ENCODE measurements around the gene LRRTM4.

Gene LRRTM4

DNA sequence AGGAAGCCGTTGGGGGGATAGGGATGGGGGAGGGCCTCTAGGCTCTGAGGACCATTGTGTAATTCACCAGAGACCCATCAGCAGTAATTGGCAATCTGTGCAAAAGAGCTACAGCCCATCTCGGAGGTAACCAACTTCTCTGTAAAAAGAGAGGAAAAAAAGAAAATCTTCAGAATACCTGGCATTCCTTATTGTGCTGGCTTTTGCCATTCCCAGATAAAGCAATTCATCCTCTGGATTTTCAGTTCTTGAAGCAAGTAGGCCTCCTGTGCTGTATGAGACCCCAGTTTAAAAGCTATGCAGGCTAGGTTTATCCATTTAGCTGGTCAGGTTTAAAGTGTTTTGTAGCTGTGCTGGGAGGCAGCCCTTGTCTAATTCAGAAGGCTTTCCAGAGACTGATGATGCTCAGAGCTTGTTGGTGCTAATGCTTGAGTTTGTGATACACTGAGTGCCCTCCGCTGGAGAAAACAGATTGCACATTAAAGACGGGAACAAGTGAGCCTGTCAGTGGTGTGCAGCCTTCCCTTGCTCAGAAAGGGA, at the start of gene LRRTM4:
Gene LRRTM4, minus strand, starts transcription at position 446 of the 540 bp plus-strand sequence.
- DNase-seq (ENCODE audit: low read depth) = no peak

DNA sequence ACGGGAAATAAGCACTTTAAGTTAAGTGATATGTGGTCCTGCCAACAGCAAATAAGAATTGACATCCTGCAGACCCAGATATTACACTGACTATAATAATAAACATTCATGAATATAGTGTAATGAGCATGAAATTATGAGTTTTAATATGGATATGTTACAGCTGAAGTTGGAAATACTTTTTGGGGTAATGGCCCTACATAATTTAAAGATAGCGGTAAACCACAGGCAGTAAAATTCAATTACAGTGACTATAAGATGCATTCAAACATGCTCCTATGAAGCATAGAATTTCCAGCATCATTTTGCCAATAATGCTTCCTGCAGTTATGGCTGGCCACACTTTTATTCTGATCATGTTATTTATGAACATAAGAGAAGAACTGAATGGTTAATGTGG, 49.4 kb upstream of the LRRTM4 start:
- no peak for DNase-seq (ENCODE audit: low read depth)

DNA sequence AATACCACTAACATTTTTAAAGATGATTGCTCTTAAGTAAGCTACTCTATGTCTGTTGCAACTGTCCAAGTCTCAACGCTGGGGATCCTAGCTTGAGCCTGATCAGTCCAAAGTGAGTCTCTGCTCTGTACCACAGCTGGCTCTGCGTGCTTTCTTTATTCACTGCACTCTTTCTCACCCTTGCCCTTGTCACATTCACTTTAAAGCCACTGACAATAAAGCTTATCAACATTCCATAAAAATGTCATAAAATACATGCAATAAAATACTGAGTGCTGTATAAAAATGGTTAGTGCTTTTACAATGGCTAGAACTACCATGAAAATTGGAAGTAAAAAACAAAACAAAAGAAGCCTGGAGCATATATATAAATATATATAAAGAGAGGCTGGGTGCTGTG, 45.5 kb upstream of the LRRTM4 start:
- no peak for DNase-seq (ENCODE audit: low read depth)

DNA sequence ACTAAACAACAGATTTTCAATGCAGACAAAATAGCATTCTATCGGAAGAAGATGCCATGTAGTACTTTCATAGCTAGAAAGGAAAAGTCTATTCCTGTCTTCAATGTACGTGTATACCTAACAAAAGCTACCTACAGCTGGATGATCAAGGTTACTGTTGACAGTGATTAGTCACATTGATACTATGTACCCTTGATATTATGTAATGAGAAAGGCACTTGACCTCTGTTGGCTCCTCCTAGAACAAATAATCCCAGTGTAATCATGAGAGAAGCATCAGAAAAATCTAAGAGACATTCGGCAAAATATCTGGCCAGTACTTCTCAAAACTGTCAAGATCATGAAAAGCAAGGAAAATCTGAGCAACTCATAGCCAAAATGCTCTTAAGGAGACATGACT, 44.4 kb upstream of the LRRTM4 start:
- DNase-seq (ENCODE audit: low read depth) = no peak

DNA sequence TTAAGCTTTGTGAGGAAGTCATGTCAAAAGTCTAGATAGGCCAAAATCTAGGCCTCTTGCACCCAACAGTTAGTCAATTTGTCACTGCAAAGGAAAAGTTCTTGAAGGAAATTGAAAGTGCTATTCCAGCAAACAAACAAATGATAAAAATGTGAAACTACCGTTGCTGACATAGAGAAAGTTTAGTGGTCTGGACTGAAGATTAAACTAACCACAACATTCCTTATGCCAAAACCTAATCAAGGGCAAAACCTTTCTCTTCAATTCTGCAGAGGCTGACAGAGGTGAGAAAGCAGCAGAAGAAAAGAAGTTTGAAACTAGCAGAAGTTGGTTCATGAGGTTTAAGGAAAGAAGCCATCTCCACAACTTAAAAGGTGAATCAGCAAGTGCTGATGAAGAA, 44.0 kb upstream of the LRRTM4 start:
- no peak for DNase-seq (ENCODE audit: low read depth)

DNA sequence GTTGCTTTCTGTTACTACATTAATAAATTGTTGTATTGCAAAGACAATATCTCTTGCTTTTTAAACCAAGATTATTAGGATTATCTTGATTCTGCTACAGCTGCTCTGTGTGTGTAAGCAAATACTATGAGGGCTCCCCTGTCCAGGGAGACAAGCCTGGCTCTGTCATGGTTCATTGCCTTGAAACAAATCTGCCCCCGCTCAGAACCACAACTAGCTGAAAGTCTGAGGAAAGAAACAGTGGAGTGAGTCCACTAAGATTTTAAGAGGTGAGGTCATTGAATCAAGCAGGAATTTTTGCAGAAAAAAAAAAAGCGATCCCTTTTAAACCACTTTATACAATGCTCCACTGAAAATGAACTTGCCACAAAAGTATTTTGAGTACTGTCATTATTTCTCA, 30.8 kb upstream of the LRRTM4 start:
- DNase-seq (ENCODE audit: low read depth) = no peak

DNA sequence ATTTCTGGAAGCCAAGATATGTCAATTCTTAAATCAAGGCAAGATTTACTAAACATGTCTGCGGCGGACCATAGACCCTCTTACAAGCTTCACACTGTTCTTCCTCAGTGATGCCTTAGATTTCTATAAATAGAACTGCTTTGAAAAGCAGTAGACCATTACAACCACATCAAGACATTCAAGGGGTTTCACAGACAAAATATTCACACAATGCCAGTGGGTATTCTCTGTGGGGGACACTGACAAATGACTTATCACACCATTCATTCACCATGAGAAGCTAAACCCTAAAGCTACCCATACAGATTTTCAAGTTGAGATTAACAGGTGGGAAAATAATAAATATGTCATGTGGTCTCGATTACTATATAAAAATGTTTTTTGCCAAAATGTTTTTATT, 15.9 kb upstream of the LRRTM4 start:
- no peak for DNase-seq (ENCODE audit: low read depth)

DNA sequence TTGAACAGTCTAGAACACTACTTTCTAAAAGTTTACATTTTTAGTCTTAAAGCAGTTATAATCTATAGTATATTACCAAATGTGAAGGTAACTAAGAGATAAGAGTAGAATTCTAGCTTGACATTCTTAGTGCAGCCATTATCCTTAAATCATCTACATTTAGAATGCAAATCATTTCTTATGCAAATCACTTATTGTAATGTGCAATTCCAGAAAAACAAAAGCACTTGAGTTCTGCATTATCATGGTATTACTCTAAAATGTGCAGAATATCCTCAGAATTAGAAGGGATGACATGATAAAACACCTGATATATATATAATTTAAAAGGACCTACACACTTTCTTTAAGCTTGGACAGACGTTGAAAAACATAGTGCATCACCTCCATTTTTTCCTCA, 712 bp upstream of the LRRTM4 start:
- no peak for DNase-seq (ENCODE audit: low read depth)

DNA sequence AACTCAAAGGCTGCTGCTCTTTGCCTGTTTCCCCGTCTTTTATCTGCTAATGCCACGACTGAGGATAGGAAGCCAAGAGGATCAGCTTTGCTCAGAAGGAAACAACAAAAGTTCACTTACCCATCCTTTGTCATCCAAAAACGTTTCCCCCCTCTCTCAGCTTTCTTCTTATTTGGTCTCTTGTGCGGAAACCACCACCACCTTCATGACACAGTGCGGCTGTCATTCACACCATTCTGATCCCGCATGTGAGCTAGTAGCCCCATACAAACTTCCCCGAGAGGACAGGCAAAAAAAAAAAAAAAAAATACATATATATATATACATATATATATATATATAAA, 656 bp downstream of the LRRTM4 start:
- DNase-seq (ENCODE audit: low read depth) = no peak

DNA sequence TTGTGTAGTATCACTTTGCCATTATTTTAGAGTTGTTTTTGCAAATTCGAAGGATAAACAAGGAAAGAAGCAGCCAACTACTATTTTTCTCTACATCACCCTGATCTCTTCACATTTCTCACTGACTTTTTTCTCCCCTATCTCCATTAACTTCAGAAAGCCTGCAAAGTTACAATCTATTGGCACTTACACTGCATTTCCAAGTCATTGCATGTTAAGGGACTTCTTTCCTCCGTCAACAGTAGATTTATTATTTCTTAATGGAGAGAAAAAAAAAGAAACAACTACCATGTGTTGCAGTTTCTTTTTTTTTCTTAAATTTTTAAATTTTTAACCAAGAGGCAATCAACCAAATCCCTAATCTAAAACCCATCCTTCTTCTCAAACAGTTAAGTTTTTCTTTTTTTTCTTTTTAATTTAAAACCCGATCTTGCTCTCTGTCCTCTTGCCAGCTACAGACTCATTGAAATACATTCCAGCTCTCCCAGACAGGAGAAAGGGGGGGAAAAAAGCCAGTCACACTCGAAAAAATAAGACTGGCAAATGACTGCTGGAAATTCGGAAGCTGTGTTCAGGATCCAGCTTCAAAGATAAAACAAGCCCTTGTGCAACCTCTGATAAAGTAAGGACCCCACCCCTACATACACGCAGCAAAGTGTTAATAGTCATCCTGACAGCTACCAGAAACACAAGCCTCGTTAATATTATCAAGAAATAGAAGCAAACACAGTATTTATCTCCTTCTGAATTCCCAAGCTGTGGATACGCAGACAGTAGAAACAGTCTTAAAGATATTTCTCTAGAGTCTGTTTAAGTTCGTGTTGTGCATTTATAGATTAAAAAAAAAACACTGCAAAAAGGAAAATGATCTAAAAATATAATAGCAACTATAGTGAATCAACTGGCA, 1.3 kb downstream of the LRRTM4 start:
- no peak for DNase-seq (ENCODE audit: low read depth)

DNA sequence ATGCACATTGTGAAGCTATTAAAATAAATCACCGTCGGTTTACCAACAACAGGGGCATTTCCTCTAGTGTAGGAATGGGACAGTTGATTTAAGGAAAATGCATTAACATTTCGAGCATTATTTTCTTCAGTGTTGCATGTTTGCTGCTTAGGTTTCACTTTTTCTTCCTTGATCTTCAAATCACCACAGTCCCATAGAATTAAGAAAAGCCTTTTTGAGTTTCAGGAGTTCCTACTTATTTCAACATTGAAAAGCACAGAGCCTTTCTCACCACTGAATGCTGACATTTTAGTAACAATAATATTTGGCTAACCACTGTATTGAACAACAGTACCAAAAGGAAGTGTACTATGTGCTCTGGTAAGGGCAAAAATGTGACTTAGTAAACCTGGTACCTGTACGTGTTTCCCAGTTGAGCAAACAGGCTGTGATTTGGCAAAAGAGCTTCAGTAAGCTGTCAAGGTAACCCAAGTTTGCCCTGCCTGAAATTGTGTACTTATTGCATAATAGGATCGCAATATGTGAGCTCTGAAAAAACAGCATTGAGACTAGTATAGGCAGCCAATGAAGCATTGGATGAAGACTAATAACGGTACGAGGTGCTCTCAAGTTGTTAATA, 2.2 kb downstream of the LRRTM4 start:
- DNase-seq (ENCODE audit: low read depth) = no peak

DNA sequence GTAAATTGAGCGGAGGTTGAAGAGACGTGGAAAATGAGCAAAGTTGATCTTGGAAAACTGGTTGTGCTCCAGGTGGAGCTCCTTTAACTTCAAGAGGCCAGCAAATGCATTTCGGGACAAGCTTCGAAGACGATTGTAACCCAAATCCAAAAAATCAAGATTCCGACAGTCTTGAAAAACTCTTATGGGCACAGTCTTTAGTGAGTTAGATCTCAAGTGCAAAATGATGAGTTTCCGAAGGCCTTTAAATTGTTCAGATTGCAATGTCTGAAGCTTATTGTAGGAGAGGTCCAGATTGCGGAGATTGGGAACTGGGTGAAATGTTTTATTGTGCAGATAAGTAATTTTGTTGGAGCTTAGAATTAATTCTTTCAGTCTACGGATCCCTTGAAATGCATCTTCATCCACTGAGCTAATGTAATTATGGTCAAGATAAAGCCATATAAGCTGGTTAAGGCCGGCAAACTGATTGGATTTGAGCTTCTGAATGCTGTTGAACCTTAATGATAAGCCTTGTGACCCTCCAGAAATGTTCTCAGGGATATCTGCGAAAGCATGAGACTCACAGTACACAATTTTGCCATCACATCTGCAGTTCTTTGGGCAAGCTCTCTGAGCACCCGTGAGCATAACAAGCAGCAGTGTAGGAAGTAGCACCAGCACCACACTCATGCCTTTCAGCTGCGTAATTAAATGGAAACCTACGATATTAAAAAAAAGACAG, 2.9 kb downstream of the LRRTM4 start:
- DNase-seq (ENCODE audit: low read depth) = no peak

DNA sequence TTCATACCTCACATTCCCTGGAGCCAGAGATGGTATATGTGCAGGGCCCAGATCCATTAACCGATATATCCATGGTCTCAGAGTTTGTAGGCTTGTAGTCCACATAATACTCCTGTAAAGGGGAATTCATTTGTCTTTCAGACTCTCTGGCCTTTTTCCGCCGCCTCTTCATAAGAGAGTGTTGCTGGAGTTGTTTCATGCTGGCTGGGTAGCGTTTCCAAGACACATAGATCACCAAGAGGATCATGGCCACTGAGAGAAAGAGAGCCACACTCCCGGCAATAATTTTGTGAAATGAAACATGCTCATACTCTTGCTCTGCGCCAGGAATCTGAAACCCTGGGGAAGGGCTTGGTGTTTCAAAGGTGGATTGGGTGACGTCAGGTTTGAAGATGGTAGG, 3.9 kb downstream of the LRRTM4 start:
- DNase-seq (ENCODE audit: low read depth) = no peak

DNA sequence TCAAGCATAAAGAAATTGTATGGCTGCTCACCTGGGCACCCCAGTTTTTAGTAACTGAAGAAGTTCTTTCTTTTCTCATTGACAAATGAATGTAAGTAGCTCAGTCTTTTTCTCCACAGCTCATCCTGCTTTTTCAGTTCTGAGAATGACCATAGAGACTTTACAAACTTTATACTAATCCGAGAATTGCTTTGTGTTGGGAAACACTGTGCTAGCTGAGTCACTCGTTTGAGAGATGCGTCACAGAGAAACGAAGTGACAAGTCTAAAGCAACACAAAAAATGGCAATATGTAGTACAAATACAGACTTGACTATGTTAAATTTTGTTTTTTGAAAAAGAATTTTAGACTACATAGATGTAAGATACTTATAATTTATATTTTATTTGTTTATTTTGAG, 9.0 kb downstream of the LRRTM4 start:
- DNase-seq (ENCODE audit: low read depth) = no peak

DNA sequence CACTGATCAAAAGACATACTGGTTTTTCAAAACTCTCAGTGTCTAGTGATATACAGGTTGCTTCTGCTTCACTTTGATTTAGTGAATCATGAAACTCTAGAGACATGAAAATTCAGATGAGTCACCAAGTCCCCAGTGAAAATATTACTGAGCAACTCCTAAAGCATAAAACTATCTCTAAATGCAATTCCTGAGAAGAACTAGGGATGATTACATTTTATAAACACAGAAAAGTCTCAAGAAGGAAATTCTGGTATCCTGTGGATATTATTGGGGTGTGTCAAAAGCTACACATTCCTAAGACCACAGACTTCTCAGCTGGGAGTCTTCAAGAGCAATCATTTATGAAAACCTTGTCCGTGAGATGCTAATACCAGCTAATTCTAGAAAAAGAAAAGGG, 9.7 kb downstream of the LRRTM4 start:
- DNase-seq (ENCODE audit: low read depth) = no peak

DNA sequence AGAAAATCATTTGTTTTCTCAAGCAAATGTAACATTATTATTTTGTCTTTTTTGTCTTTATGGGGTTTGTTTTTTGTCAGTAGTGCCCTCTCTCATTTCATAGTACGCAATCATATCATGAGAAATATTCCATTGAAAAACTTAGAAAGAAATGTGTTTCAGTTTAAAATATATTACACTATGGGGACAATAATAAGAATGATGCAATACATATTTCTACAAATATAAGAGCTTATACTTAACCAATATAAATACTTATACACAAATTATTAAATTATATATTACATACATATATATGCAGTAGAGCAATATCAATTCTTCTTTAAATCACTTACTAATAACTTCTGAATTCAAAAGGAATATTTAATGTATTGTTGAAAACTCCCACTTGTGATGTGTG, 13.7 kb downstream of the LRRTM4 start:
- no peak for DNase-seq (ENCODE audit: low read depth)

DNA sequence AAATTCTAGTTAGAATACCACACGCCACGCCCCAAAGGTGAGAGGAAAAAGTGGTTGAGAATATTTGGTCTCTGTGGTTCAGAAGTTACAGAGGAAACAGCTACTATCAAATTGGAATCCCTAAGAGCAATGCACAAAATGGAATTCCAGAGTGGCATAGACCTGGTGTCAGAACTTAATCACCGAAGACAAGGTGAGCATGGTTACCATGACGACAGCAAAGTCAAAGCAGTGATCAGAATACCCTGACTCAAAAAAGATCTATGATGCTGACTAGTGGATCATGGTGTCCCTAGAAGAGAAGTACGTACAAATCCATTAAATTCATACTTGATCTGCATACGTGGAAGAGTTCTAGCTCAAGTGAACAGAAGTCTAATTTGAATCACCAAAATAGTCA, 14.5 kb downstream of the LRRTM4 start:
- DNase-seq (ENCODE audit: low read depth) = no peak

DNA sequence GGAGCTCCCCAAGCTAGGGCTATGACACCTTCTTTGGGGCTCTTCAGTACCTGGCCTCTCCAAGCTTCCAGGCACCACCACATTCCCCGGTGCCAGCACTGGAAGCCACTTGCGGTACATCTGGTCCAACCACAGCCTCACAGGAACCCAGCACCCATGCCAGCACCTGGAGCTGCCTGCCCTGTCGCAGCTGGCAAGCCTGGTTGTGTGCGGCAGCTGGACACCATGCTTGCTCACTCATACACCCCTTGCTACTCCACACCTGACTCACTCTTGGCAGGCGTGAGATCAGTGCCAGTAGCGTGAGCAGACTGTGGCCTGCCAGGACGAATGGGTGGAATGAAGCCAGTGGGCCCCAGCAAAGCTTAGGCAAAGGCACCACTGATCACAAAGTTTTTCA, 34.0 kb downstream of the LRRTM4 start:
- no peak for DNase-seq (ENCODE audit: low read depth)

DNA sequence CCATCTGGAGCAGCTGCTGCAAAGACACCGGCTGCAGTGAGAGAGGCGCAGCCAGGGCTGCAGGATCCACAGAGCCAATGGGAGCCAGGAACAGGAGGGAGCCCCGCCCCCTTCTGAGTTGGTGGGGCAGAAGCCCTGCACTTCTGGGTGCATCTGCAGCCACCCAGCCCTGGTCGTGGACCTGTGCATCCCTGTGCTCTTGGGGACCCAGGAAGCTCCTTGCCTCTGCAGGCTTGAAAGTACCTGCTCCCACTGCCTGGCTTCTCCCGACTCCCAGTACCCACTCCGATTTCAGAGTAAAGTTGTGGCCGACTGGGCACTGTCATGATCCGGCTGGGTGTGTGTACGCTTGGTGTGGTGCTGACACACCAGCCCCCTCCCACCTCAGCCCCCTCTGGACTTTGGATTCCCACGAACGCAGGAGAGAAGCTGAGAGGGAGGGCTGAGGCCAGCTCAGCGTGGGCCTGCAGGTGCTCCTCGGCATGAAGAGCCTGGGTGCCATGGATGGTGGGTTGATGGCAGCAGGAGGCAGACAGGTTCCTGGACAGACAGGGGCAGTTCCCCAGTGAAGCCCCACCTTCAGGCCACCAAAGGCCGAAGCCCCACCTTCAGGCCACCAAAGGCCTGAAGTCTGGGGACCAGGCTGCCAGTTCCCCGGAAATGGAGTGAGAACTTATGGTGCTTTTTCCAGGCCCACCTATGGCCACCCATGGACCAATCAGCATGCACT, 34.9 kb downstream of the LRRTM4 start:
- DNase-seq (ENCODE audit: low read depth) = no peak

DNA sequence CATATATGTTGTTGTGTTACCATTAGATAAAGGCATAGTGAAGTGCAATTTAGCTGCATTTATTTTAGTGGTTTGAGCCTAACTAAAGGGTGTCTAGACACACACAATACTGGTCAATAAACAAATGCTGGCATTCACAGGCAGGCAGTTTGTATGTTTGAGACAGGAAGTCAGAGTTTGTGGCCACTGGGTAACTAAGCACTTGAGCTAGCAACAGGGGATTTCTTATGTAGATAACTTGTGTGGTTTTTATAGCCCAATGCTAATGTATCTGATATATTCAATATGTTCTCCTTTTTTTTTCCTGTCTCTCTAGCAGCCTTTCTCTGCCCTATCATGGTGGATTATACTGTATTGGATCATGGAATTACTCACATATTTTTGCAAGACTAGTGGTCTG, 38.1 kb downstream of the LRRTM4 start:
- no peak for DNase-seq (ENCODE audit: low read depth)

DNA sequence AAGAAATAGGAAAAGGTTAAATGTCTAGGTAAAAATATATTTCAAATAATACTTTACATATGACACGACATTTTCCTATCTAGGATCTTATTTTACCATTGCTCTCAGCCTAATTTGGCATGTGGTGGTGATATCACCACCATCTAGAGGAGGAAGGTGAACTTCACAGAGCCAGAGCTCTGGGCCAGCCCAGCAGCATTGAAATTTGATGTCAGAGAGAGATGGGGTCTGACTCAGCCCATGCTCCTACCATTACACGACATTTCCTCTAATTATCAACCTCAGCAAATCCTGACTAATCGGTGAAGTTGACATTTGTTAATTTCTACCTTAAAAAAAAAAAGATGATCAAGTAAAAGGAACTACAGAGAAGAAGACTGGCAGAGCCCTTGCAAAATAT, 42.3 kb downstream of the LRRTM4 start:
- DNase-seq (ENCODE audit: low read depth) = no peak

DNA sequence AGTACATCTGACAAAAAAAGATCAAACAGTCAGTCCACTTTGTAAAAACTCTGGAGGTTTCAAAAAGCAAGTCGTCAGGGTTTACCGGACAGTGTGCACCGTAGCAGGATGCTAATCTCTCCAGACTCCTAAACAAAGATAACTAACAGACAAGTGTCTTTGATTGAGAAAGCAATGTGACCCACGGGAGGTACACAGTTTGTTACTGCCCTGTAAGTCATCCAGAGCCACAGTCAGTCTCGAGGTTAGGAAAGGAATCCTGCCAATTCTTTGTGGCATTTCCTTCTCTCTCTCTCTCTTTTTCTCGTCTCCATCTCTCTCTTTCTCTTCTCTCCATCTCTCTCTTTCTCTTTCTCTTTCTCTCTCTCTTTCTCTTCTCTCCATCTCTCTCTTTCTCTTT, 42.8 kb downstream of the LRRTM4 start:
- DNase-seq (ENCODE audit: low read depth) = no peak

Measured in activated T-helper 9 cell treated with anti-CD3 and anti-CD28 coated beads, Interleukin-2, amount 50 U/mL, for 16 hours (primary cell).